HG02759 (cell line): Measurements from ENCODE around the gene TLE6.
"Not testable (repeated sequence)": the region's sequence is repeated elsewhere in the genome, so short reads cannot be mapped to it uniquely, and the experiment has no call there.

Experiments
- ATAC-seq: cut with Tn5 transposase; IDR thresholded peaks from one replicate; pipeline ENCODE4 v1.9.1; 2021; ENCODE audit warnings: mild to moderate bottlenecking, moderate library complexity; ENCODE audit not compliant: unreplicated experiment

Gene TLE6

GRCh38 chr19:2977001-2977745 is at the start of gene TLE6:
Gene TLE6 (plus strand): TSS chr19:2977564. CDS start chr19:2978234, 670 bp downstream.
- peak; percentile 97 for ATAC-seq

- no peak for ATAC-seq
These were observed 43.9 kb upstream of the TLE6 start for GRCh38 chr19:2933490-2933910.

GRCh38 chr19:2935863-2936262 is 41.5 kb upstream of the TLE6 start:
- ATAC-seq = not testable (repeated sequence)

- no peak for ATAC-seq
These were observed 34.3 kb upstream of the TLE6 start for GRCh38 chr19:2942928-2943640.

GRCh38 chr19:2944403-2944774 is 33.0 kb upstream of the TLE6 start:
- no peak for ATAC-seq

GRCh38 chr19:2944775-2945574 is 32.4 kb upstream of the TLE6 start, which contains the start of gene ZNF77:
Gene ZNF77 (minus strand): TSS chr19:2944971. CDS start chr19:2944840, 131 bp downstream.
- peak; percentile 95 for ATAC-seq

GRCh38 chr19:2945575-2946184 is 31.7 kb upstream of the TLE6 start:
- ATAC-seq = no peak

- ATAC-seq = peak; percentile 12
These were observed 27.5 kb upstream of the TLE6 start for GRCh38 chr19:2949939-2950285.

GRCh38 chr19:2950286-2951124 is 26.9 kb upstream of the TLE6 start:
- ATAC-seq = peak; percentile 95

GRCh38 chr19:2952953-2953481 is 24.3 kb upstream of the TLE6 start:
- ATAC-seq = no peak

- no peak for ATAC-seq
These were observed 20.2 kb upstream of the TLE6 start for GRCh38 chr19:2957160-2957559.

GRCh38 chr19:2960120-2960519 is 17.2 kb upstream of the TLE6 start:
- ATAC-seq = no peak

- no peak for ATAC-seq
These were observed 15.2 kb upstream of the TLE6 start for GRCh38 chr19:2962018-2962670.

- ATAC-seq = no peak
These were observed 14.2 kb upstream of the TLE6 start for GRCh38 chr19:2963122-2963521.

GRCh38 chr19:2963631-2964030 is 13.7 kb upstream of the TLE6 start:
- ATAC-seq = not testable (repeated sequence)

GRCh38 chr19:2964874-2965273 is 12.5 kb upstream of the TLE6 start:
- ATAC-seq = no peak

GRCh38 chr19:2967972-2968371 is 9.4 kb upstream of the TLE6 start:
- no peak for ATAC-seq

GRCh38 chr19:2969104-2969504 is 8.3 kb upstream of the TLE6 start:
- no peak for ATAC-seq

GRCh38 chr19:2970201-2970835 is 7.0 kb upstream of the TLE6 start:
- no peak for ATAC-seq
